GM10266 (cell line): ENCODE measurements around the gene CAPN6.

Experiments used
- DNase-seq: peaks from one replicate; pipeline ENCODE4 v3.0.0; 2012; ENCODE audit errors: extremely low spot score
- TF ChIP-seq, protein P1 (sequence below): IDR thresholded peaks from 2 replicates; pipeline ENCODE4 v1.5.1; 2012; ENCODE audit warnings: mild to moderate bottlenecking, low read depth; ENCODE audit not compliant: control insufficient read depth, insufficient read depth; ENCODE audit errors: missing control alignments

Gene CAPN6, protein sequence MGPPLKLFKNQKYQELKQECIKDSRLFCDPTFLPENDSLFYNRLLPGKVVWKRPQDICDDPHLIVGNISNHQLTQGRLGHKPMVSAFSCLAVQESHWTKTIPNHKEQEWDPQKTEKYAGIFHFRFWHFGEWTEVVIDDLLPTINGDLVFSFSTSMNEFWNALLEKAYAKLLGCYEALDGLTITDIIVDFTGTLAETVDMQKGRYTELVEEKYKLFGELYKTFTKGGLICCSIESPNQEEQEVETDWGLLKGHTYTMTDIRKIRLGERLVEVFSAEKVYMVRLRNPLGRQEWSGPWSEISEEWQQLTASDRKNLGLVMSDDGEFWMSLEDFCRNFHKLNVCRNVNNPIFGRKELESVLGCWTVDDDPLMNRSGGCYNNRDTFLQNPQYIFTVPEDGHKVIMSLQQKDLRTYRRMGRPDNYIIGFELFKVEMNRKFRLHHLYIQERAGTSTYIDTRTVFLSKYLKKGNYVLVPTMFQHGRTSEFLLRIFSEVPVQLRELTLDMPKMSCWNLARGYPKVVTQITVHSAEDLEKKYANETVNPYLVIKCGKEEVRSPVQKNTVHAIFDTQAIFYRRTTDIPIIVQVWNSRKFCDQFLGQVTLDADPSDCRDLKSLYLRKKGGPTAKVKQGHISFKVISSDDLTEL

DNA sequence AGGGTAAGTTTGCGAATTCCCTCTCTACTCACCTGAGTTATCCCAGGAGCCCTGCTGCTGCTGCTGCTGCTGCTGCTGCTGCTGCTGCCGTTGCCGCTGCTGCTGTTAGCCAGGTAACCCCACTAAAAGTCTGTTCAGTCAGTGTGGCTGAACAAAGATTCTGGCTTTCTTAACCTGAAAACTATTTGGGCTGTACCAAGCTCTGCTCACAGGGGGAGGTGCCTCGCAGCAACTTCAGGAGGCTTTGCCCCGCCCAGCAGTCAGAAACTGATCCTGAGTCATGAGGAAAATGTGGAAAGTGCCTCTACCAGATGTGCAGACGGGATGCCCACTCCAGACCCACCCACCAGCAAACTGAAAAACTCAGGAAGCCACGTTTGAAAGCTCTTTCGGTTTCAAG is at the start of gene CAPN6:
Gene CAPN6, minus strand, starts transcription at position 145 of the 400 bp plus-strand sequence. CDS start 6,547 bp downstream, outside the sequence.
- TF ChIP-seq, protein P1, sequence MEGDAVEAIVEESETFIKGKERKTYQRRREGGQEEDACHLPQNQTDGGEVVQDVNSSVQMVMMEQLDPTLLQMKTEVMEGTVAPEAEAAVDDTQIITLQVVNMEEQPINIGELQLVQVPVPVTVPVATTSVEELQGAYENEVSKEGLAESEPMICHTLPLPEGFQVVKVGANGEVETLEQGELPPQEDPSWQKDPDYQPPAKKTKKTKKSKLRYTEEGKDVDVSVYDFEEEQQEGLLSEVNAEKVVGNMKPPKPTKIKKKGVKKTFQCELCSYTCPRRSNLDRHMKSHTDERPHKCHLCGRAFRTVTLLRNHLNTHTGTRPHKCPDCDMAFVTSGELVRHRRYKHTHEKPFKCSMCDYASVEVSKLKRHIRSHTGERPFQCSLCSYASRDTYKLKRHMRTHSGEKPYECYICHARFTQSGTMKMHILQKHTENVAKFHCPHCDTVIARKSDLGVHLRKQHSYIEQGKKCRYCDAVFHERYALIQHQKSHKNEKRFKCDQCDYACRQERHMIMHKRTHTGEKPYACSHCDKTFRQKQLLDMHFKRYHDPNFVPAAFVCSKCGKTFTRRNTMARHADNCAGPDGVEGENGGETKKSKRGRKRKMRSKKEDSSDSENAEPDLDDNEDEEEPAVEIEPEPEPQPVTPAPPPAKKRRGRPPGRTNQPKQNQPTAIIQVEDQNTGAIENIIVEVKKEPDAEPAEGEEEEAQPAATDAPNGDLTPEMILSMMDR, result no peak
- no peak for DNase-seq

DNA sequence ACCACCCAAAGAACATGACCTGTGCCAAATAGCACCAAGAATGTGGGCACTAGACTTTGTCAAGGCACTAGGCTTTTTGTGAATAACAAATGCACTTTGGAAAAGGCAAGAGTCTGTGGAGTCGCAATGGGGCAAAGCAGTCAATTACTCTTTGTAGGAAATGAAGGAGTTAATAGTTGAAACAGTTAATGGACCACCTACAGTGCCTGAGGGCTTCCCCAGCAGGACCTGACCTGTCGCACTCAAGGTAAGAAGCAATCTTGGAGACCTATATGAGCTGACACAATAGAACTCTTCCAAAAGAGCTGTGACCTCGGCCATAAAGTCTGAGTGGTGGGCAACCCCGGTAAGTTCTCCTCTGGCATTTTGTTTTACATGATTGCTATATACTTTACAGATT is 49.2 kb upstream of the CAPN6 start:
- no peak for DNase-seq
- TF ChIP-seq, protein P1, result no peak

DNA sequence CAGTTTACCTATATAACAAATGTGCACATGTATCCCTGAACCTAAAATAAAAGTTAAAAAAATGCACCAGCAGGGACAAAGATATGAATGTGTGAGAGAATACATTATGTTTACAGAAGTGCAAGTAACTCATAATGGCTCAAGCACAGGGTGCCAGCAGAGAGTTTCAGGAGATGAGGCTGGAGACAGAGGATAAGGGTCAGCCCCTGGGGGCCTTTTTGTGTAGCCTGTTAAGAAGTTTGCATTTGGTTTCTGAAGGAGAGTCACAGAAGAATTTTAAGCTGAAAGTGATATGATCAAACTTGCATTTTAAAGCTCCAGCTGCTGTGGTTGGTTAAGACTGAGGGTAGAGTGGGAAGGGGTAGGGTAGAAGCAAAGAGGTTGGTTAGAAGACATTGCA is 48.6 kb upstream of the CAPN6 start:
- TF ChIP-seq, protein P1, result no peak
- no peak for DNase-seq

DNA sequence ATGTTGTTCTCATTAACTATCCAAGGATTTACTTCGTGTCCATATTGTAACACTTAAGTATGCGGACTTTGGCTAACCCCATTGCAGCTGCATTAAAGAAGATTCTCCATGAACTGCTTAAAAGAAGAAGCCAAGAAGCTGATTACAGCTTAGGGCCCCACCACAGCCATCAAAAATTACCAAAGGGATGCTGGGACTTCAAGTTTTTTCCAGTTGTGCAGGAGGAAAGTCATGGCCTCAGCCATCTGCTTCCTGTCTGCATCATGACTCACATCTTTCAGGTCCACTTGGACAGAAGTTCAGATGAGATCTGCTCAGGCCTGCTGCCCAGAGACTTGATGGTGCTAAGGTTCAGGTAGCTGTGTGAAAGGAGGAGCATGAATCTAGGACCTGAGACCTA is 38.8 kb upstream of the CAPN6 start:
- TF ChIP-seq, protein P1, result no peak
- no peak for DNase-seq

DNA sequence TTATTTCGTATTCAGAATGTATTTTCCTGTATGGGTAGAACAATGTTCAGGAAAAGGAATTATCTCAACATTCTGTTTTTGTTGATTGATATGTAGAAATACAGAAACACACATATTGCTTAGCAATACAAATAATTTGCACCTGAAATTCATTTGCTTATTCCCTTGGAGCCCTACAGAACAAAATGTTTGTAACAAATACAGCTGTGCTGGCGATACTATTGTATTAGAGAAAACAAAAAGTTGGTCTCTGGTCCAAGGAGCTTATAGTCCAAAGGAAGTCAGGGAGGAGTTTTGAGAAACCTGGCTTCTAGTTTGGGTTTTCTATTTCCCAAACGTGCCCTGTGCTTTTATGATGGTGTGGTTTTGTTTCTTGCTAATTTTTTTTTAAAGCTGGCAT is 37.8 kb upstream of the CAPN6 start:
- TF ChIP-seq, protein P1, result no peak
- DNase-seq, result no peak

DNA sequence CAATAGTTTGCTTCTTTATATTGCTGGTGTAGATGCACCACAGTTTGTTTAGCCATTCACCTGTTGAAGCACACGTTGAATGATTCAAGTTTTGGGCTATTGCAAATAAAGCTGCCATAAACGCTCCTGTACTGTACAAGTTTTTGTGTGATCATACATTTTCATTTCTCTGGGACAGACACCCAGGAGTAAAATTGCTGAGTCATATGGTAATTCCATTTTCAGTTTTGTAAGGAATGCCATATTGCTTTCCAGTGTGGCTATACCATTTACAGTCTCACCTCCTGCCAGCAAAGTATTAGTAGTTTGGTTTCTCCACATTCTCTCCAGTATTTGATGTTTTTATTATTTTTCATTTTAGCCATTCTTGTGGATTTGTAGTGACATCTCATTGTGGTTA is 32.0 kb upstream of the CAPN6 start:
- no peak for DNase-seq
- TF ChIP-seq, protein P1, result no peak

DNA sequence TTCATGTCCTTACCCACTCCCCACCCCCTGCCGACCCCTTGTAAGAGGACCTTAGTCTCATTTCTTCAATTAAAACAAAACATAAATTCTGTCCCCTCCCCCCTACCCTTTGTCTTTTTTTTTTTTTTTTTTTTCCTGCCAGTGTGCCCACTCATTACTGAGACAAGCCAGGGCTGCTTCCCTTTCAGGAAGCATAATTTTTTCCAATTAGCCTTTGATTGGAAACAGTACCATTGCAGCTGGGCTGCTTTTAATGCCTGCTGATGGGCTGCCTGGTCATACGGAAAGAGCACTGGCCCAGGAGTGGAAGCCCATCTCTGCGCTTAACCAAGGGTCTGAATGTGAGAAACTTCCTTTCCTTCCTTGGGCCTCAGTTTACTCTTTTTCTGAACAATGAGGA is 18.6 kb upstream of the CAPN6 start:
- TF ChIP-seq, protein P1, result no peak

More for the DNA sequence above, 18.6 kb upstream of the CAPN6 start:
- DNase-seq, result no peak
